ENCODE measurements around the gene ATP13A5. TPM values are rescaled to one million over a fixed set of nuclear protein-coding genes. Genes with fewer than 3 reads are reported as not detected.

Gene ATP13A5
- total RNA-seq, 1 experiment from 2014 or later: not detected

DNA sequence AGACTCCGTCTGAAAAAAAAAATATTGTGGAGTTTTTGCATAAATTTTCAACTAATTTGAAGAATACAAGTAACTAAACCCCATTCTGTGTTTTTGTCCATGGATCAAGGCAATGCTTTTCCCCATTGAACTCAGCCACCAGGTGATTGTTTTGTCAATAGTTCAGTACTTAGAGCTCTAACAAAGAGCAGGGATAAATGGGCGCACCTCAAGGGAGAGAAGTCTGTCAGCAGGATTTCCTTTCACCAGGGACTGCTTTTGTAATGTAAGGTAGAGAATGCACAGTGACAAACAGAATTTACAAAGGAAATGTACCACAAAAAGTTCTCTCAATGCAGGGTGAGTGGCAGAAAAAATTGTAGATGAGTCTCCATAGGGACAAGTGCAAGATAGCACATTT is 10.8 kb upstream of the ATP13A5 start:
- H3K4me1 ChIP-seq (ENCODE audit: insufficient read depth, low read length, poor library complexity, severe bottlenecking): no peaks in the 10 kb centered on the region
- TF ChIP-seq, protein P1, sequence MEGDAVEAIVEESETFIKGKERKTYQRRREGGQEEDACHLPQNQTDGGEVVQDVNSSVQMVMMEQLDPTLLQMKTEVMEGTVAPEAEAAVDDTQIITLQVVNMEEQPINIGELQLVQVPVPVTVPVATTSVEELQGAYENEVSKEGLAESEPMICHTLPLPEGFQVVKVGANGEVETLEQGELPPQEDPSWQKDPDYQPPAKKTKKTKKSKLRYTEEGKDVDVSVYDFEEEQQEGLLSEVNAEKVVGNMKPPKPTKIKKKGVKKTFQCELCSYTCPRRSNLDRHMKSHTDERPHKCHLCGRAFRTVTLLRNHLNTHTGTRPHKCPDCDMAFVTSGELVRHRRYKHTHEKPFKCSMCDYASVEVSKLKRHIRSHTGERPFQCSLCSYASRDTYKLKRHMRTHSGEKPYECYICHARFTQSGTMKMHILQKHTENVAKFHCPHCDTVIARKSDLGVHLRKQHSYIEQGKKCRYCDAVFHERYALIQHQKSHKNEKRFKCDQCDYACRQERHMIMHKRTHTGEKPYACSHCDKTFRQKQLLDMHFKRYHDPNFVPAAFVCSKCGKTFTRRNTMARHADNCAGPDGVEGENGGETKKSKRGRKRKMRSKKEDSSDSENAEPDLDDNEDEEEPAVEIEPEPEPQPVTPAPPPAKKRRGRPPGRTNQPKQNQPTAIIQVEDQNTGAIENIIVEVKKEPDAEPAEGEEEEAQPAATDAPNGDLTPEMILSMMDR (conservative IDR thresholded peaks at IDR 0.05; ENCODE audit: low read depth, low read length): no peak
- no peak for TF ChIP-seq EZH2 (IDR thresholded peaks at IDR 0.05; ENCODE audit: borderline replicate concordance, low read depth, low read length, poor library complexity, severe bottlenecking)
- no TSS peak for BruUV-seq (replicated peaks)

DNA sequence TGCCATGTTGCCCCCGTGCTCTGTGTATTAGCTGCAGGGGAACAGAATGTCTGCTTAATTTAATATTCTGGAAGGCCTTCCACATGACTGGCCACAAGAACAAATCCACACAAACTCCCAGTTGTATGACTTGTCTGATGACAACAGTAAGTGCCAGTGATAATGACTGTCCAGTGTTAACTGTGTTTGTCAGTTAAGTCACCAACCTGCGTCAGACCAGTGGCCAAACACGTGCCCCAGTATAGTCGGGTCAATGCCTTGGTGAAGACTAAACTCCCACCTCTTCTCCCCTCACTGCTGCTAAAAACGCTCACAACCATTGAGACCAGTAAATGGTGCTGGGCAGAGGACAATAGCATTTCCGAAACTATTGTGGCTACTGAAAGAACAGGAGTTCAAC is 9.8 kb upstream of the ATP13A5 start:
- Histone ChIP-seq H3K27ac (ENCODE audit: low read depth, low read length, poor library complexity, severe bottlenecking) (no peak overlapping the region), H3K4me3 (ENCODE audit: low read depth, low read length, poor library complexity, severe bottlenecking) (no peak overlapping the region), H3K9me3 (ENCODE audit: low read depth, low read length, poor library complexity, severe bottlenecking) (no peaks in the 10 kb centered on the region), H3K36me3 (ENCODE audit: insufficient read depth, low read length, poor library complexity, severe bottlenecking) (no peaks in the 10 kb centered on the region), H3K4me1 (ENCODE audit: insufficient read depth, low read length, poor library complexity, severe bottlenecking) (no peaks in the 10 kb centered on the region), H3K27me3 (replicated peaks; ENCODE audit: insufficient read depth, low read depth, low read length, poor library complexity) (no peaks in the 10 kb centered on the region)
- POLR2A ChIA-PET (ENCODE audit: low non-redundant PET): no interaction called here
- DNase-seq (ENCODE audit: low spot score): no peak
- CTCF ChIA-PET: no interaction called here
- TF ChIP-seq, protein P1 (conservative IDR thresholded peaks at IDR 0.05; ENCODE audit: low read depth, low read length): no peak
- TF ChIP-seq EZH2 (IDR thresholded peaks at IDR 0.05; ENCODE audit: borderline replicate concordance, low read depth, low read length, poor library complexity, severe bottlenecking): no peak
- BruUV-seq (replicated peaks): no TSS peak
- intact Hi-C loops (cut with micrococcal nuclease; ENCODE audit: unreplicated experiment): no loop called here

More for the DNA sequence above, 10.8 kb upstream of the ATP13A5 start:
- no peak for DNase-seq (ENCODE audit: low spot score)
- intact Hi-C loops (cut with micrococcal nuclease; ENCODE audit: unreplicated experiment): no loop called here
- no peaks in the 10 kb centered on the region for H3K9me3 ChIP-seq (ENCODE audit: low read depth, low read length, poor library complexity, severe bottlenecking)
- H3K27ac ChIP-seq (ENCODE audit: low read depth, low read length, poor library complexity, severe bottlenecking): no peak overlapping the region
- CTCF ChIA-PET: no interaction called here
- H3K27me3 ChIP-seq (replicated peaks; ENCODE audit: insufficient read depth, low read depth, low read length, poor library complexity): no peaks in the 10 kb centered on the region
- H3K4me3 ChIP-seq (ENCODE audit: low read depth, low read length, poor library complexity, severe bottlenecking): no peak overlapping the region
- H3K36me3 ChIP-seq (ENCODE audit: insufficient read depth, low read length, poor library complexity, severe bottlenecking): no peaks in the 10 kb centered on the region
- POLR2A ChIA-PET (ENCODE audit: low non-redundant PET): no interaction called here

DNA sequence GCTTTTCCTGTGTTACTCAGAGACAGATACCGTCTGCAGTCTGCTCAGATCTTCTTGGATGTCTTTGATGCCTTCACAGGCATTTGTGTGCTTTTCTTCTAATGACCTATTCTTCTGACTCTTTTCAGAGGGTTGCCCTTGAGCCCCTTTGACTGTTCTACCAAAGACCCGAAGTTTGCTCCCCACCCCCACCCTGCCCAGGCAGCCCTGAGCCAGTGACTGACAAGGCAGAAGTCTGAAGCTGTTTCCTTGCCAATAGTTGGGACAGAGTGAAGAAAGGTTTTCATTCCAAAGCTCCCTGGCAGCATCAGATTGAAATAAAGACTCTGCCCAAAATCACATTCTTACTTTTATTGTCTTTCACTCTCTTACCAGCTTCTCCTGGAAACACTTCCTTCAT is 9.0 kb upstream of the ATP13A5 start:
- H3K27ac ChIP-seq (ENCODE audit: low read depth, low read length, poor library complexity, severe bottlenecking): no peak overlapping the region

DNA sequence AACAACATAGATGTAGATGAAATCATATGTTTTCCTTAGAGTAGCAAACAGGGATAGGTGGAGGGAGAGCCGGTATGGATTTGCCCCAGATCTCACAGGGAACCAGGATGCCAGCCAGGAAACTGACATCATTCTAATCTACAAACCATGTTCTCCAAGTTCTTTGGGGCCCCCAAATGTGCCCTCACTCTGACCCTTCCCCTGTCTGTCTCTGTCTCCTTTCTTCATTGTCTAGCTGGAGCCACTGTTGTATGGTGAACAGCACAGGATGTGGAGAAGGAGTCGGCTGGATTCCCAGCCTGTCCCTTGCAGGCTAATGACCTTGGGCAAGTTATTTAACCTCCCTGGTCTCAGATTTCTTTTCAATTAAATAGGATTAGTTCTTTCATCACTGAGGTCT is 962 bp downstream of the ATP13A5 start:
- DNase-seq (ENCODE audit: low spot score): no peak
- Histone ChIP-seq H3K9me3 (ENCODE audit: low read depth, low read length, poor library complexity, severe bottlenecking) (no peaks in the 10 kb centered on the region), H3K36me3 (ENCODE audit: insufficient read depth, low read length, poor library complexity, severe bottlenecking) (no peaks in the 10 kb centered on the region), H3K27me3 (replicated peaks; ENCODE audit: insufficient read depth, low read depth, low read length, poor library complexity) (no peaks in the 10 kb centered on the region), H3K4me1 (ENCODE audit: insufficient read depth, low read length, poor library complexity, severe bottlenecking) (no peaks in the 10 kb centered on the region), H3K4me3 (ENCODE audit: low read depth, low read length, poor library complexity, severe bottlenecking) (no peak overlapping the region), H3K27ac (ENCODE audit: low read depth, low read length, poor library complexity, severe bottlenecking) (no peak overlapping the region)
- TF ChIP-seq, protein P1 (conservative IDR thresholded peaks at IDR 0.05; ENCODE audit: low read depth, low read length): no peak
- TF ChIP-seq EZH2 (IDR thresholded peaks at IDR 0.05; ENCODE audit: borderline replicate concordance, low read depth, low read length, poor library complexity, severe bottlenecking): no peak
- BruUV-seq (replicated peaks): no TSS peak
- POLR2A ChIA-PET (ENCODE audit: low non-redundant PET): no interaction called here
- intact Hi-C loops (cut with micrococcal nuclease; ENCODE audit: unreplicated experiment): no loop called here
- CTCF ChIA-PET: no interaction called here

More for the DNA sequence above, 9.0 kb upstream of the ATP13A5 start:
- ChIA-PET CTCF (no interaction called here), POLR2A (ENCODE audit: low non-redundant PET) (no interaction called here)
- no peak for DNase-seq (ENCODE audit: low spot score)
- Histone ChIP-seq H3K27me3 (replicated peaks; ENCODE audit: insufficient read depth, low read depth, low read length, poor library complexity) (no peaks in the 10 kb centered on the region), H3K9me3 (ENCODE audit: low read depth, low read length, poor library complexity, severe bottlenecking) (no peaks in the 10 kb centered on the region), H3K36me3 (ENCODE audit: insufficient read depth, low read length, poor library complexity, severe bottlenecking) (no peaks in the 10 kb centered on the region), H3K4me3 (ENCODE audit: low read depth, low read length, poor library complexity, severe bottlenecking) (no peak overlapping the region), H3K4me1 (ENCODE audit: insufficient read depth, low read length, poor library complexity, severe bottlenecking) (no peaks in the 10 kb centered on the region)
- no TSS peak for BruUV-seq (replicated peaks)
- TF ChIP-seq EZH2 (IDR thresholded peaks at IDR 0.05; ENCODE audit: borderline replicate concordance, low read depth, low read length, poor library complexity, severe bottlenecking): no peak
- intact Hi-C loops (cut with micrococcal nuclease; ENCODE audit: unreplicated experiment): no loop called here
